CD14-positive monocyte (primary cell): ENCODE results near the gene ABCB7. TPM values are rescaled to one million over a fixed set of nuclear protein-coding genes. Genes with fewer than 3 reads are reported as not detected.

Source experiments
- DNase-seq, 3 donors: peaks; one replicate each; pipeline ENCODE4 v3.0.0-alpha.2; 2011 to 2022
- H2AFZ ChIP-seq: 2 replicates; pipeline ENCODE4 v1.6.0; 2012; ENCODE audit warnings: mild to moderate bottlenecking, low read depth, low read length, inconsistent platforms; ENCODE audit not compliant: insufficient read depth, poor library complexity, severe bottlenecking
- H3K27ac ChIP-seq, 2 donors: 1 replicate in 1 of 2; 2 replicates in 1 of 2; pipeline ENCODE4 v1.5.1; 2012 to 2013; ENCODE audit warnings: low read length in 2 of 2, control low read depth in 1 of 2, inconsistent platforms in 1 of 2, low read depth in 1 of 2, mild to moderate bottlenecking in 1 of 2
- H3K27me3 ChIP-seq, 2 donors: one replicate each; pipeline versions ENCODE4 v1.6.0 to v1.6.1; 2011 to 2013; ENCODE audit warnings: low read length in 2 of 2; ENCODE audit not compliant: control insufficient read depth in 2 of 2, insufficient read depth in 2 of 2
- H3K36me3 ChIP-seq, 2 donors: replicated peaks in 1 of 2; 1 replicate in 1 of 2; 2 replicates in 1 of 2; pipeline versions ENCODE4 v1.5.1 to v1.6.1; 2012 to 2013; ENCODE audit warnings: low read length in 2 of 2, control low read depth in 1 of 2, inconsistent platforms in 1 of 2, mild to moderate bottlenecking in 1 of 2; ENCODE audit not compliant: insufficient read depth in 2 of 2, control insufficient read depth in 1 of 2
- H3K4me1 ChIP-seq, 2 donors: 1 replicate in 1 of 2; 2 replicates in 1 of 2; pipeline versions ENCODE4 v1.5.1 to v1.6.1; 2012 to 2013; ENCODE audit warnings: low read length in 2 of 2, control low read depth in 1 of 2, inconsistent platforms in 1 of 2, mild to moderate bottlenecking in 1 of 2, moderate library complexity in 1 of 2; ENCODE audit not compliant: insufficient read depth in 2 of 2, control insufficient read depth in 1 of 2
- H3K4me2 ChIP-seq: replicated peaks from 2 replicates; pipeline ENCODE3; 2012; ENCODE audit warnings: low read length, moderate library complexity, mild to moderate bottlenecking; ENCODE audit not compliant: poor library complexity, severe bottlenecking; ENCODE audit errors: extremely low read depth
- H3K4me3 ChIP-seq, 3 experiments: fragments of 200-600 bp in 1 of 3; sonication (generic) in 1 of 3; replicated peaks in 1 of 3; 1 replicate in 2 of 3; 2 replicates in 1 of 3; pipeline ENCODE4 v1.5.1; 2011 to 2013; ENCODE audit warnings: low read length in 3 of 3, mild to moderate bottlenecking in 3 of 3, control low read depth in 2 of 3, low read depth in 2 of 3, inconsistent platforms in 1 of 3, moderate library complexity in 1 of 3
- H3K79me2 ChIP-seq: 2 replicates; pipeline ENCODE4 v1.6.0; 2012; ENCODE audit warnings: mild to moderate bottlenecking, control low read depth, inconsistent platforms, low read length, moderate library complexity; ENCODE audit not compliant: insufficient read depth
- H3K9ac ChIP-seq: 2 replicates; pipeline ENCODE4 v1.6.0; 2017; ENCODE audit warnings: low read length, mild to moderate bottlenecking; ENCODE audit not compliant: insufficient read depth, poor library complexity, severe bottlenecking
- H3K9me3 ChIP-seq, 2 donors: replicated peaks in 1 of 2; 1 replicate in 1 of 2; 2 replicates in 1 of 2; pipeline versions ENCODE4 v1.5.1 to v1.6.1; 2012 to 2013; ENCODE audit warnings: low read length in 2 of 2, control low read depth in 1 of 2; ENCODE audit not compliant: control insufficient read depth in 1 of 2, insufficient read depth in 1 of 2
- H4K20me1 ChIP-seq: 2 replicates; pipeline ENCODE4 v1.6.0; 2012; ENCODE audit warnings: mild to moderate bottlenecking, low read length, control low read depth, moderate library complexity; ENCODE audit not compliant: insufficient read depth
- H3K27ac Mint-ChIP-seq, 7 donors: one replicate each; pipeline ENCODE4 v1.8.0; 2020; ENCODE audit warnings: mild to moderate bottlenecking in 7 of 7, mixed read lengths in 7 of 7, moderate library complexity in 6 of 7, inconsistent platforms in 2 of 7
- H3K27me3 Mint-ChIP-seq, 3 donors: one replicate each; pipeline ENCODE4 v1.8.0; 2021 to 2022; ENCODE audit warnings: low read depth in 3 of 3, mild to moderate bottlenecking in 3 of 3, mixed read lengths in 3 of 3, moderate library complexity in 3 of 3, inconsistent platforms in 1 of 3
- H3K36me3 Mint-ChIP-seq, 2 donors: one replicate each; pipeline ENCODE4 v1.8.0; 2020; ENCODE audit warnings: mixed read lengths in 2 of 2, inconsistent platforms in 1 of 2, mild to moderate bottlenecking in 1 of 2
- H3K4me1 Mint-ChIP-seq: one replicate; pipeline ENCODE4 v1.8.0; 2020; ENCODE audit warnings: mild to moderate bottlenecking, mixed read lengths
- H3K4me3 Mint-ChIP-seq, 2 donors: one replicate each; pipeline ENCODE4 v1.8.0; 2020; ENCODE audit warnings: mild to moderate bottlenecking in 2 of 2, mixed read lengths in 2 of 2, moderate library complexity in 1 of 2
- H3K9me3 Mint-ChIP-seq, 7 donors: one replicate each; pipeline ENCODE4 v1.8.0; 2020 to 2022; ENCODE audit warnings: mixed read lengths in 7 of 7, mild to moderate bottlenecking in 6 of 7, moderate library complexity in 6 of 7, inconsistent platforms in 2 of 7
- WGBS: methylation state at CpG from one replicate; pipeline ENCODE4 v1.1.5; 2013; ENCODE audit warnings: missing lambda C conversion rate; ENCODE audit not compliant: insufficient coverage; 5-methylcytosine and 5-hydroxymethylcytosine counted together
- intact Hi-C, 2 donors: fragments of 100-400 bp; cut with micrococcal nuclease; formaldehyde crosslinking; loops; one replicate each; pipeline versions ENCODE4 v1.15.0 to v1.15.1; 2023
- polyA plus RNA-seq, 3 donors: library from polyadenylated mRNA; depleted of rRNA in 1 of 3; unstranded in 2 of 3; stranded (reverse) in 1 of 3; fragments of 300-500 nt in 2 of 3; fragments of >200 nt in 1 of 3; fragmentation: Illumina TruSeq in 2 of 3; gene quantifications; 1 replicate in 2 of 3; 2 replicates in 1 of 3; pipeline ENCODE4 v1.2.3, GENCODE V29; 2012 to 2021
- TF ChIP-seq, protein P1 (sequence below): fragments of 200-600 bp; IDR thresholded peaks from one replicate; pipeline ENCODE4 v1.8.0; 2022; ENCODE audit warnings: antibody characterized with exemption, mild to moderate bottlenecking

The ABCB7 gene
- polyA plus RNA-seq, 3 donors: 14.8 to 19.7 (median 18.5) TPM

DNA sequence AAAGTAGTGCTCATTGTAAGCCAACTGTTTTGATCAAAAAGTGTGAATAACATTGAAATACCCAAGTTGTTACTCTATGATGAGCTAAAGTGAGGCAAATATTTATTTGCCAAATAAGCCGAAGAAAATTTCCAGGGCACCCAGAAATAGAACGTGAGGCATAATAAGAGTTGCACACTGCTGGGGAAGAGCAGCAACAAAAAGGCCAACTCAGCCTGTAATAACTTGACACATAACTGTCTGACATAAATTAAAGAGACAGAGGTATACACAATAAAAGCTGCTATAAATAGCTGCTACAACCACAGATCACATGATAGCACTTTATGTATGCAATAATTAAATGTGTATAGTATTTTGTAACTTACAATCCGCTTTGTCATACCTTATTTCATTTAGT, 2.0 kb upstream of the ABCB7 start:
- H3K36me3 Mint-ChIP-seq: no peaks in the 10 kb centered on the region
- no peak for DNase-seq
- H3K9me3 Mint-ChIP-seq: peaks cover 0 to 6% (median 2%) of the 10 kb centered on the region in 7 donors
- peaks cover 13% of the 10 kb centered on the region for H3K4me1 Mint-ChIP-seq
- intact Hi-C loops: no loop called here
- whole genome bisulfite sequencing: no CpG with 5 or more reads among the region's 3 CpGs
- TF ChIP-seq, protein P1, sequence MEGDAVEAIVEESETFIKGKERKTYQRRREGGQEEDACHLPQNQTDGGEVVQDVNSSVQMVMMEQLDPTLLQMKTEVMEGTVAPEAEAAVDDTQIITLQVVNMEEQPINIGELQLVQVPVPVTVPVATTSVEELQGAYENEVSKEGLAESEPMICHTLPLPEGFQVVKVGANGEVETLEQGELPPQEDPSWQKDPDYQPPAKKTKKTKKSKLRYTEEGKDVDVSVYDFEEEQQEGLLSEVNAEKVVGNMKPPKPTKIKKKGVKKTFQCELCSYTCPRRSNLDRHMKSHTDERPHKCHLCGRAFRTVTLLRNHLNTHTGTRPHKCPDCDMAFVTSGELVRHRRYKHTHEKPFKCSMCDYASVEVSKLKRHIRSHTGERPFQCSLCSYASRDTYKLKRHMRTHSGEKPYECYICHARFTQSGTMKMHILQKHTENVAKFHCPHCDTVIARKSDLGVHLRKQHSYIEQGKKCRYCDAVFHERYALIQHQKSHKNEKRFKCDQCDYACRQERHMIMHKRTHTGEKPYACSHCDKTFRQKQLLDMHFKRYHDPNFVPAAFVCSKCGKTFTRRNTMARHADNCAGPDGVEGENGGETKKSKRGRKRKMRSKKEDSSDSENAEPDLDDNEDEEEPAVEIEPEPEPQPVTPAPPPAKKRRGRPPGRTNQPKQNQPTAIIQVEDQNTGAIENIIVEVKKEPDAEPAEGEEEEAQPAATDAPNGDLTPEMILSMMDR: no peak
- Histone ChIP-seq H3K36me3 (no peaks in the 10 kb centered on the region), H4K20me1 (no peaks in the 10 kb centered on the region), H3K9ac (no peak overlapping the region), H3K79me2 (peaks cover 27% of the 10 kb centered on the region), H3K9me3 (no peaks in the 10 kb centered on the region), H3K27ac (no peak overlapping the region), H3K4me3 (no peak overlapping the region), H2AFZ (no peak overlapping the region), H3K4me2 (no peak overlapping the region), H3K27me3 (no peaks in the 10 kb centered on the region), H3K4me1 (peaks cover 2 to 7% of the 10 kb centered on the region in 2 donors)
- peaks cover 0 to 4% (median 1%) of the 10 kb centered on the region in 3 donors for H3K27me3 Mint-ChIP-seq
- no peak overlapping the region for H3K4me3 Mint-ChIP-seq
- no peak overlapping the region for H3K27ac Mint-ChIP-seq

DNA sequence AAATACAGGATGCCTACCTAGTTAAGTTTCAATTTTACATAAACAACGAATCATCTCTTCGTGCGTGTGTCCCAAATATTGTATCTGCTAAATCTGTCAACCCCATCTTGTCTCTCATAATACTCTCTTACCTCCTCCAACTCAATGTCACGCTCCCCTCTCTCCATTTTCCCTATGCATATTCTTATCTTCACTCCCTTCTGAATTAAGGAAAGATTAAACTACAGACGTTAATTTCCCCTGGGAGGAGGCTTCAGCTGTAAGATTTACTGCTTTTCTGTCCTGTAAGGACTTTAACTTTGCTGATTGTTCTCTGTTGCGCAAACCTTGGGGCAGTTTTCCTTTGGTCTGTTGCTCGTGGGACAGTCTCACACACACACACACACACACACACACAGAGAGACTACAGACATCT, 455 bp upstream of the ABCB7 start:
- Mint-ChIP-seq H3K9me3 (peaks cover 0 to 6% (median 2%) of the 10 kb centered on the region in 7 donors), H3K27me3 (peaks cover 0 to 4% (median 1%) of the 10 kb centered on the region in 3 donors), H3K4me1 (peaks cover 15% of the 10 kb centered on the region), H3K4me3 (peak overlapping the region; percentile 89 to 99), H3K36me3 (no peaks in the 10 kb centered on the region), H3K27ac (peak overlapping the region; percentile 88 to 97 (median 95))
- WGBS: no CpG with 5 or more reads among the region's 7 CpGs
- Histone ChIP-seq H3K27ac (peak overlapping the region in 1 of 2 donors; percentile 85), H3K4me1 (peaks cover 2 to 7% of the 10 kb centered on the region in 2 donors), H3K9me3 (no peaks in the 10 kb centered on the region), H3K9ac (peak overlapping the region; percentile 79), H3K4me3 (peak overlapping the region; percentile 77 to 87 (median 78)), H3K36me3 (no peaks in the 10 kb centered on the region), H2AFZ (peak overlapping the region; percentile 85), H4K20me1 (no peaks in the 10 kb centered on the region), H3K27me3 (no peaks in the 10 kb centered on the region), H3K4me2 (peak overlapping the region; percentile 71), H3K79me2 (peaks cover 31% of the 10 kb centered on the region)
- TF ChIP-seq, protein P1: no peak
- peak; percentile 3 to 8 (median 4) for DNase-seq
- intact Hi-C loops: no loop called here
